Measurements from ENCODE around the gene EIF4H.
"Not testable (repeated sequence)": the region's sequence is repeated elsewhere in the genome, so short reads cannot be mapped to it uniquely, and the experiment has no call there.

The EIF4H gene

DNA sequence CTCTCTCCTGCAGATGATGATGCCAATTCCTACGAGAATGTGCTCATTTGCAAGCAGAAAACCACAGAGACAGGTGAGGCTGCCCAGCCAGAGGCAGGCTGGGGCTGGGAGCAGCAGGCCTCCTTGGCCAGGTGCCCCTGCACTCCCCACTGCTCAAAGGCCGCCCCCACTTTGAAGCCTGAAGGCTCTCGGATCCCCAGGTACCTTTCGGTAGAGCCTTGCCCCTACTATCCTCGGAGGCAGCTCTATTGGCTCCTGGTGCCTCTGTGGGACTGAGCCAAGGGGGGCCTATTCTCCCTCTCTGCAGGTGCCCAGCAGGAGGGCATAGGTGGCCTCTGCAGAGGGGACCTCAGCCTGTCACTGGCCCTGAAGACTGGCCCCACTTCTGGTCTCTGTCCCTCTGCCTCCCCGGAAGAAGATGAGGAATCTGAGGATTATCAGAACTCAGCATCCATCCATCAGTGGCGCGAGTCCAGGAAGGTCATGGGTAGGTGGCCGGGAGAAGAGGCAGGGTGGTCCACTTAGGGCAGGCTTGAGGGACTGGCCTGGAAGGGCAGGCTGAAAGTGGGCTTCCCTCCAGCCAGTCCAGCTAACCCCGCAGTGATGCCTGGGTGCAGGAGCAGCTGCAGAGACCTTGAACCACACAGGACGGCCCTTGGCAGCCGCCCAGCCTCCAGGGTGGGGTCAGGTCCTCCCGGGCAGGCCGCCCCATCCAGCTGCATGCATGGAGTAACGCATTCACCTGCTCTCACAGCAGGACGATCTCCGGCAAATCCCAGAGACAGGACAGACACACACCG lies 49.8 kb downstream of the EIF4H start:
- no peak for DNase-seq (ENCODE audit: low read depth in 4 of 4, low spot score in 1 of 4)

- no peak for DNase-seq (ENCODE audit: low read depth in 4 of 4, low spot score in 1 of 4)
Observed at GRCh38 chr7:74224511-74224832, 50.3 kb downstream of the EIF4H start.

- DNase-seq (ENCODE audit: low read depth in 4 of 4, low spot score in 1 of 4) = not testable (repeated sequence)
Observed at GRCh38 chr7:74224907-74225306, 50.8 kb downstream of the EIF4H start.

GRCh38 chr7:74225400-74225799 lies 51.2 kb downstream of the EIF4H start:
- no peak for DNase-seq (ENCODE audit: low read depth in 4 of 4, low spot score in 1 of 4)

DNA sequence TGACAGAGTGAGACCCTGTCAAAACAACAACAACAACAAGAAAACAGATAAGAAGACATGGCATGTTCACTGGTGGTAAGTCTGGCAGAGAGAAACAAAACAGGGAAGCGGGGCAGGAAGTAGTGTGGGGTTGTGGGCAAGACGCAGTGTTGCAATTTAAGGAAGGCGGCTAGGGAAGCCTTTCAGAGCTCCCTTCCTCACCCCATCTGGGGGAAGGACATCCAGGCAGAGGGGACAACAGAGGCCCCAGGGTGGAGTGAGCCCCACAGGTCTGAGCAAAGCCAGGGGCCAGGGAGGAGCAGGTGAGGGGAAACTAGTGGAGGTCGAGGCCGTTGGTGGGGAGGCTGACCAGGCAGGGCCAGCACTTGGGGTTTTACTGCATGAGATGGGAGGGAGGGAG lies 52.5 kb downstream of the EIF4H start:
- no peak for DNase-seq (ENCODE audit: low read depth in 4 of 4, low spot score in 1 of 4)

DNA sequence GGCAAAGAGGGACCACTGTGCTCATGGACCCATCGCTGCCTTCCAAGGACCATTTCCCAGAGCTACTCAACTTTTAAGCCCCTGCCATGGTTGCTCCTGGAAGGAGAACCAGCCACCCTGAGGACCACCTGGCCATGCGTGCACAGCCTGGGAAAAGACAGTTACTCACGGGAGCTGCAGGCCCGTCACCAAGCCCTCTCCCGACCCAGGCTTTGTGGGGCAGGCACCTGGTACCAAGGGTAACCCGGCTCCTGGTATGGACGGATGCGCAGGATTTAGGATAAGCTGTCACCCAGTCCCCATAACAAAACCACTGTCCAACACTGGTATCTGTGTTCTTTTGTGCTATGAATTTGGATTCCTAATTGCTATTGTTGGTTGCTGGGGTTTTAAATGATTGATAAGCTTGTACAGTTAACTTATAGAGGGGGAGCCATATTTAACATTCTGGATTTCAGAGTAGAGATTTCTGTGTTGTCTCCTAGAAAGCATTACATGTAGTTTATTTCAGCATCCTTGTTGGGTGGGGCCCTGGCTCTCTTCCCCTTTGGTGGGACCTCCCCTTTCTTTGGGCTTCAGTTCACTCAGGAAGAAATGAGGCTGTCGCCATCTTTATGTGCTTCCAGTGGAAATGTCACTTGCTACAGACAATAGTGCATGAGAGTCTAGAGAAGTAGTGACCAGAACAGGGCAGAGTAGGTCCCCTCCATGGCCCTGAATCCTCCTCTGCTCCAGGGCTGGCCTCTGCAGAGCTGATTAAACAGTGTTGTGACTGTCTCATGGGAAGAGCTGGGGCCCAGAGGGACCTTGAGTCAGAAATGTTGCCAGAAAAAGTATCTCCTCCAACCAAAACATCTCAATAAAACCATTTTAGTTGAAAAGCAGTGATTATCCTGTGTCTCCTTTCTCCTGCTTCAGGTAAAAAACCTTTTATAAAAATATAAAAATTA lies 55.1 kb downstream of the EIF4H start:
- DNase-seq (ENCODE audit: low read depth in 4 of 4, low spot score in 1 of 4) = no peak

GRCh38 chr7:74230446-74231231 lies 56.5 kb downstream of the EIF4H start:
- no peak for DNase-seq (ENCODE audit: low read depth in 4 of 4, low spot score in 1 of 4)

DNA sequence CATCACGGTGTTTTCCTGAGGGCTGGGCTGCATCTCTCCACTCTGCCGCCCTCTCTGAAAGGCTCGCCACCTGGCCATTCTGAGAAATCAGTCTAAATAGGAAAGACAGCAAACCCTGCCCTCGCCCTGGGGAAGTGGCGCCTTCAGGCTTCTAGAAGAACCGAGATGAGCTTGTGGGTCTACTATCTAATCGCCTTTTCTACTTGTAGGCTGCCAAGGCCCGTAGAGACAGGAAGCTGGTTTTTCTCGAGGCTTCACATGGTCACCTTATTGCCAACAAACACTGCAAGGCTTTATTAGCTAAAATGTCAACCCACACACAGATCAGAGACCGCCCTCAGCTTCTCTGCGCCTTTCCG lies 57.1 kb downstream of the EIF4H start:
- no peak for DNase-seq (ENCODE audit: low read depth in 4 of 4, low spot score in 1 of 4)

- DNase-seq (ENCODE audit: low read depth in 4 of 4, low spot score in 1 of 4) = no peak
Observed at GRCh38 chr7:74233655-74234285, 59.6 kb downstream of the EIF4H start.

GRCh38 chr7:74235518-74236268 lies 61.5 kb downstream of the EIF4H start:
- DNase-seq (ENCODE audit: low read depth in 4 of 4, low spot score in 1 of 4) = no peak

GRCh38 chr7:74236284-74236683 lies 62.1 kb downstream of the EIF4H start:
- DNase-seq (ENCODE audit: low read depth in 4 of 4, low spot score in 1 of 4) = no peak

DNA sequence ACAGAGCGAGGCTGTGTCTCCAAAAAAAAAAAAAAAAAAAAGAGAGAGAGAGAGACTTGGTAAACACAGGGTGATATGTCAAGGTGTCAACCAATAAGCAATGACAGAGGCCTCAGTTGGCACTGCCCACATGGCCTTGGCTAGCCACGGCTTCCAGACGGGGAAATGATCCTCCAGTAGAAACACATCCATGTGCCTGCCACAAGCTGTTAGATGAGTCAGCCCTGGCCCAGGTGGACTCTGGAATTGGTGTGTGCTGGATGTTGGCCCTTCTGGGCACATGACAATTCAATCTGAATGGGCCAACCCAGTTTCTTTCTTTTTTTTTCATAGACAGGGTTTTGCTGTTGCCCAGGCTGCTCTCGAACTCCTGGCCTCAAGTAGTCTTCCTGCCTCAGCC lies 66.3 kb downstream of the EIF4H start:
- no peak for DNase-seq (ENCODE audit: low read depth in 4 of 4, low spot score in 1 of 4)

DNA sequence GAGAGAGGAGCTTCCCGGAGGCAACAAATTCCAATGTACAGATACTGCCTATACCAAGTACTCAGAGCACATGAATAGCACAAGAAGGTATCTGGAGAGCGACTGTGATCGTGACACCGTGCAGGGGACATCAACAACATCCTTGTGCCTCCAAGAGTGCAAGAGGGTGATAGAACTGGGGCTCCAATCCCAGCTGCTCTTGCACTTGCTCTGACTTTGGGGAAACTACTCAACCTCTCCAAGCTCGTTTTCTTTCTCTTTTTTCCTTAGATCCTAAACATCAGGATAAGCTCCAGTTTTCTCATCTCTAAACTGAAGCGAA lies 67.9 kb downstream of the EIF4H start:
- DNase-seq (ENCODE audit: low read depth in 4 of 4, low spot score in 1 of 4) = no peak

- no peak for DNase-seq (ENCODE audit: low read depth in 4 of 4, low spot score in 1 of 4)
Observed at GRCh38 chr7:74246497-74246896, 72.3 kb downstream of the EIF4H start.

Measured in stimulated activated CD4-positive, alpha-beta T cell treated with anti-CD3 and anti-CD28 coated beads, Interleukin-1b, Interleukin-23, amount 100 ng/mL, for 24 hours (primary cell).